HepG2 (cell line): ENCODE data around the gene RABGGTA. TPM values are rescaled to one million over a fixed set of nuclear protein-coding genes. Genes with fewer than 3 reads are reported as not detected.
A peak's percentile ranks its signal among the peaks of the same experiment; 100 is the strongest.

Source experiments
- FOXJ3 ChIP-seq: sonication (generic); formaldehyde crosslinking; IDR thresholded peaks from 2 replicates; pipeline ENCODE4 v1.4.0; 2020; ENCODE audit warnings: missing genetic modification reagents, mild to moderate bottlenecking, borderline replicate concordance
- KLF16 ChIP-seq, 2 experiments: sonication (generic) in 1 of 2; formaldehyde crosslinking in 1 of 2; IDR thresholded peaks; 2 replicates each; pipeline versions ENCODE4 v1.6.1 to v1.8.0; 2016 to 2023; ENCODE audit warnings: missing genetic modification reagents in 2 of 2, missing compliant biosample characterization in 1 of 2
- NR2F6 ChIP-seq, 2 experiments: IDR thresholded peaks; 2 replicates each; pipeline ENCODE4 v1.6.1; 2016; ENCODE audit warnings: antibody characterized with exemption in 1 of 2, mild to moderate bottlenecking in 1 of 2
- SNAPC2 ChIP-seq: sonication (generic); formaldehyde crosslinking; IDR thresholded peaks from 2 replicates; pipeline ENCODE4 v1.8.1; 2022; ENCODE audit warnings: mild to moderate bottlenecking, missing genetic modification reagents
- ZFP82 ChIP-seq: sonication (generic); formaldehyde crosslinking; IDR thresholded peaks from 2 replicates; pipeline ENCODE4 v1.5.1; 2020; ENCODE audit warnings: mild to moderate bottlenecking, missing genetic modification reagents, borderline replicate concordance
- ZFYVE20 ChIP-seq: sonication (generic); formaldehyde crosslinking; IDR thresholded peaks from 2 replicates; pipeline ENCODE4 v1.8.0; 2023; ENCODE audit warnings: low read depth, mild to moderate bottlenecking, moderate library complexity, missing genetic modification reagents, borderline replicate concordance
- ZNF510 ChIP-seq: sonication (generic); formaldehyde crosslinking; IDR thresholded peaks from 2 replicates; pipeline ENCODE4 v1.4.0; 2020; ENCODE audit warnings: low read depth, mild to moderate bottlenecking, missing genetic modification reagents
- ZNF747 ChIP-seq: sonication (generic); formaldehyde crosslinking; IDR thresholded peaks from 2 replicates; pipeline ENCODE4 v1.8.1; 2023; ENCODE audit warnings: missing genetic modification reagents, mild to moderate bottlenecking, borderline replicate concordance
- ZNF780A ChIP-seq: sonication (generic); formaldehyde crosslinking; IDR thresholded peaks from 2 replicates; pipeline ENCODE4 v1.8.0; 2022; ENCODE audit warnings: mild to moderate bottlenecking, missing genetic modification reagents, moderate library complexity
- ZNF792 ChIP-seq: IDR thresholded peaks from 2 replicates; pipeline ENCODE4 v1.6.1; 2016
- polyA plus RNA-seq, 8 experiments: library from polyadenylated mRNA; depleted of rRNA in 3 of 8; stranded (reverse) in 7 of 8; unstranded in 1 of 8; fragments of >200 nt; fragmentation: Illumina TruSeq in 4 of 8; extraction: Trizol in 4 of 8; gene quantifications; 2 replicates each; pipeline versions ENCODE4 v1.2.1 to v1.2.3, GENCODE V29; 2011 to 2016; ENCODE audit warnings: low read depth in 4 of 8, missing spikeins in 1 of 8, mixed read lengths in 1 of 8; ENCODE audit not compliant: insufficient read depth in 1 of 8
- total RNA-seq, 5 experiments: library from RNA; depleted of rRNA; stranded (reverse); fragments of >200 nt; fragmentation: Illumina TruSeq; extraction: Trizol; gene quantifications; 2 replicates each; pipeline ENCODE4 v1.2.3, GENCODE V29; 2016; ENCODE audit warnings: low read depth in 1 of 5
- TF ChIP-seq, protein P1 (sequence below): sonication (generic); formaldehyde crosslinking; IDR thresholded peaks from 2 replicates; pipeline ENCODE4 v1.4.0; 2020; ENCODE audit warnings: mild to moderate bottlenecking, missing genetic modification reagents
- TF ChIP-seq, protein P2 (sequence below): fragments of 450-650 bp; IDR thresholded peaks from 2 replicates; pipeline ENCODE4 v1.6.1; 2017; ENCODE audit warnings: mild to moderate bottlenecking
- TF ChIP-seq, protein P3 (sequence below): sonication (generic); formaldehyde crosslinking; conservative IDR thresholded peaks from 2 replicates; pipeline ENCODE4 v1.8.0; 2022; ENCODE audit warnings: missing genetic modification reagents
- TF ChIP-seq, protein P4 (sequence below): sonication (generic); formaldehyde crosslinking; IDR thresholded peaks from 2 replicates; pipeline ENCODE4 v1.5.0; 2020; ENCODE audit warnings: missing genetic modification reagents

Gene RABGGTA
- total and polyA plus RNA-seq, 2 of the 13 experiments (the other 11 are each of a cell fraction or from before 2014, with no cell fraction given) = 57.9 to 90.8 TPM

DNA sequence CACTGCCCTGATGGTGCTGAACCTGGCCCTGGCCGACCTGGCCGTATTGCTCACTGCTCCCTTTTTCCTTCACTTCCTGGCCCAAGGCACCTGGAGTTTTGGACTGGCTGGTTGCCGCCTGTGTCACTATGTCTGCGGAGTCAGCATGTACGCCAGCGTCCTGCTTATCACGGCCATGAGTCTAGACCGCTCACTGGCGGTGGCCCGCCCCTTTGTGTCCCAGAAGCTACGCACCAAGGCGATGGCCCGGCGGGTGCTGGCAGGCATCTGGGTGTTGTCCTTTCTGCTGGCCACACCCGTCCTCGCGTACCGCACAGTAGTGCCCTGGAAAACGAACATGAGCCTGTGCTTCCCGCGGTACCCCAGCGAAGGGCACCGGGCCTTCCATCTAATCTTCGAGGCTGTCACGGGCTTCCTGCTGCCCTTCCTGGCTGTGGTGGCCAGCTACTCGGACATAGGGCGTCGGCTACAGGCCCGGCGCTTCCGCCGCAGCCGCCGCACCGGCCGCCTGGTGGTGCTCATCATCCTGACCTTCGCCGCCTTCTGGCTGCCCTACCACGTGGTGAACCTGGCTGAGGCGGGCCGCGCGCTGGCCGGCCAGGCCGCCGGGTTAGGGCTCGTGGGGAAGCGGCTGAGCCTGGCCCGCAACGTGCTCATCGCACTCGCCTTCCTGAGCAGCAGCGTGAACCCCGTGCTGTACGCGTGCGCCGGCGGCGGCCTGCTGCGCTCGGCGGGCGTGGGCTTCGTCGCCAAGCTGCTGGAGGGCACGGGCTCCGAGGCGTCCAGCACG is 44.6 kb upstream of the RABGGTA start (continued):
- TF ChIP-seq, protein P1, sequence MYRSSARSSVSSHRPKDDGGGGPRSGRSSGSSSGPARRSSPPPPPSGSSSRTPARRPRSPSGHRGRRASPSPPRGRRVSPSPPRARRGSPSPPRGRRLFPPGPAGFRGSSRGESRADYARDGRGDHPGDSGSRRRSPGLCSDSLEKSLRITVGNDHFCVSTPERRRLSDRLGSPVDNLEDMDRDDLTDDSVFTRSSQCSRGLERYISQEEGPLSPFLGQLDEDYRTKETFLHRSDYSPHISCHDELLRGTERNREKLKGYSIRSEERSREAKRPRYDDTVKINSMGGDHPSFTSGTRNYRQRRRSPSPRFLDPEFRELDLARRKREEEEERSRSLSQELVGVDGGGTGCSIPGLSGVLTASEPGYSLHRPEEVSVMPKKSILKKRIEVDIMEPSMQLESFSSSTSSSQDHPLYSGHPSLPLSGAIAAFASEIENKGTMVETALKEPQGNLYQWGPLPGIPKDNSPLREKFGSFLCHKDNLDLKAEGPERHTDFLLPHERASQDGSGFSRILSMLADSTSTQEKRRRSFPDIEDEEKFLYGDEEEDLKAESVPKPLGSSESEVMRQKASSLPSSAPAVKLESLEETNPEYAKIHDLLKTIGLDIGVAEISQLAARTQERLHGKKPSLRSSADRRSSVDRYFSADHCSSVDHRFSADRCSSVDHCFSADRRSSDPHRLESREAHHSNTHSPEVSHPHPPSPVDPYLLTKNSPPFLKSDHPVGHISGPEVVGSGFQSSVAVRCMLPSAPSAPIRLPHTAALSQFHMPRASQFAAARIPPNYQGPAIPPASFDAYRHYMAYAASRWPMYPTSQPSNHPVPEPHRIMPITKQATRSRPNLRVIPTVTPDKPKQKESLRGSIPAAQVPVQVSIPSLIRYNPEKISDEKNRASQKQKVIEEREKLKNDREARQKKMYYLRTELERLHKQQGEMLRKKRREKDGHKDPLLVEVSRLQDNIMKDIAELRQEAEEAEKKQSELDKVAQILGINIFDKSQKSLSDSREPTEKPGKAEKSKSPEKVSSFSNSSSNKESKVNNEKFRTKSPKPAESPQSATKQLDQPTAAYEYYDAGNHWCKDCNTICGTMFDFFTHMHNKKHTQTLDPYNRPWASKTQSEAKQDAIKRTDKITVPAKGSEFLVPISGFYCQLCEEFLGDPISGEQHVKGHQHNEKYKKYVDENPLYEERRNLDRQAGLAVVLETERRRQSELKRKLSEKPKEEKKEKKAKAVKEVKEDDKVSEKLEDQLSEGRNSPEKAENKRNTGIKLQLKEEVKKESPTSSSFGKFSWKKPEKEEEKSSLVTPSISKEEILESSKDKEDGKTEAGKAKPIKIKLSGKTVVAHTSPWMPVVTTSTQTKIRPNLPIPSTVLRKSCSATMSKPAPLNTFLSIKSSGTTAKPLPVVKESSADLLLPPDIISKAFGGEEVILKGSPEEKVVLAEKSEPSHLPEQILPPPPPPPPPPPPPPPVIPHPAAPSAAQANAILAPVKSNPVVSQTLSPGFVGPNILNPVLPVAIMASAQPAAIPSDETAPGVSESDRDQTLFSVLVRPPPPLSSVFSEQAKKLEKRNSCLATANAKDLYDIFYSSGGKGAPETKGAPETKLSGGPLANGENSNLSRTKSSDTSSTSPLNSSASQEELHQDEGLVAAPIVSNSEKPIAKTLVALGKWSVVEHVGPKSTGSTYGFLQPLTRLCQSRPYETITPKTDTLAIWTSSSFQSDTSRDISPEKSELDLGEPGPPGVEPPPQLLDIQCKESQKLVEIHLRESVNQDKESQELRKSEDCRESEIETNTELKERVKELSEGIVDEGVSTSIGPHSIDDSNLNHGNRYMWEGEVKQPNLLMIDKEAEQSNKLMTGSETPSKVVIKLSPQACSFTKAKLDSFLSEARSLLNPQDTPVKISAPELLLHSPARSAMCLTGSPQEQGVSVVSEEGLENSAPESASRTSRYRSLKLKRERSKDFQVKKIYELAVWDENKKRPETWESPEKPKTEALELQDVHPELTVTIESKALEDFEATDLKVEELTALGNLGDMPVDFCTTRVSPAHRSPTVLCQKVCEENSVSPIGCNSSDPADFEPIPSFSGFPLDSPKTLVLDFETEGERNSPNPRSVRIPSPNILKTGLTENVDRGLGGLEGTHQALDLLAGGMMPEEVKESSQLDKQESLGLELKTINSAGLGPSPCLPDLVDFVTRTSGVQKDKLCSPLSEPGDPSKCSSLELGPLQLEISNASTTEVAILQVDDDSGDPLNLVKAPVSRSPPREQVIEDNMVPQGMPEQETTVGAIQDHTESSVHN = no peak; the same call in 1 of the 2 replicates
- TF ChIP-seq, protein P2, sequence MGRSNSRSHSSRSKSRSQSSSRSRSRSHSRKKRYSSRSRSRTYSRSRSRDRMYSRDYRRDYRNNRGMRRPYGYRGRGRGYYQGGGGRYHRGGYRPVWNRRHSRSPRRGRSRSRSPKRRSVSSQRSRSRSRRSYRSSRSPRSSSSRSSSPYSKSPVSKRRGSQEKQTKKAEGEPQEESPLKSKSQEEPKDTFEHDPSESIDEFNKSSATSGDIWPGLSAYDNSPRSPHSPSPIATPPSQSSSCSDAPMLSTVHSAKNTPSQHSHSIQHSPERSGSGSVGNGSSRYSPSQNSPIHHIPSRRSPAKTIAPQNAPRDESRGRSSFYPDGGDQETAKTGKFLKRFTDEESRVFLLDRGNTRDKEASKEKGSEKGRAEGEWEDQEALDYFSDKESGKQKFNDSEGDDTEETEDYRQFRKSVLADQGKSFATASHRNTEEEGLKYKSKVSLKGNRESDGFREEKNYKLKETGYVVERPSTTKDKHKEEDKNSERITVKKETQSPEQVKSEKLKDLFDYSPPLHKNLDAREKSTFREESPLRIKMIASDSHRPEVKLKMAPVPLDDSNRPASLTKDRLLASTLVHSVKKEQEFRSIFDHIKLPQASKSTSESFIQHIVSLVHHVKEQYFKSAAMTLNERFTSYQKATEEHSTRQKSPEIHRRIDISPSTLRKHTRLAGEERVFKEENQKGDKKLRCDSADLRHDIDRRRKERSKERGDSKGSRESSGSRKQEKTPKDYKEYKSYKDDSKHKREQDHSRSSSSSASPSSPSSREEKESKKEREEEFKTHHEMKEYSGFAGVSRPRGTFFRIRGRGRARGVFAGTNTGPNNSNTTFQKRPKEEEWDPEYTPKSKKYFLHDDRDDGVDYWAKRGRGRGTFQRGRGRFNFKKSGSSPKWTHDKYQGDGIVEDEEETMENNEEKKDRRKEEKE = no peak
- TF ChIP-seq ZNF792 (CRISPR knock-in tag) = peak; percentile 99
- TF ChIP-seq KLF16 (CRISPR knock-in tag; IDR thresholded peaks at IDR 0.05) = peak in 1 of 2 experiments; percentile 95; a peak in 2 of 4 replicates
- no peak for TF ChIP-seq ZFP82 (CRISPR knock-in tag)
- TF ChIP-seq, protein P3, sequence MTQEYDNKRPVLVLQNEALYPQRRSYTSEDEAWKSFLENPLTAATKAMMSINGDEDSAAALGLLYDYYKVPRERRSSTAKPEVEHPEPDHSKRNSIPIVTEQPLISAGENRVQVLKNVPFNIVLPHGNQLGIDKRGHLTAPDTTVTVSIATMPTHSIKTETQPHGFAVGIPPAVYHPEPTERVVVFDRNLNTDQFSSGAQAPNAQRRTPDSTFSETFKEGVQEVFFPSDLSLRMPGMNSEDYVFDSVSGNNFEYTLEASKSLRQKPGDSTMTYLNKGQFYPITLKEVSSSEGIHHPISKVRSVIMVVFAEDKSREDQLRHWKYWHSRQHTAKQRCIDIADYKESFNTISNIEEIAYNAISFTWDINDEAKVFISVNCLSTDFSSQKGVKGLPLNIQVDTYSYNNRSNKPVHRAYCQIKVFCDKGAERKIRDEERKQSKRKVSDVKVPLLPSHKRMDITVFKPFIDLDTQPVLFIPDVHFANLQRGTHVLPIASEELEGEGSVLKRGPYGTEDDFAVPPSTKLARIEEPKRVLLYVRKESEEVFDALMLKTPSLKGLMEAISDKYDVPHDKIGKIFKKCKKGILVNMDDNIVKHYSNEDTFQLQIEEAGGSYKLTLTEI (CRISPR knock-in tag) = no peak
- TF ChIP-seq ZFYVE20 (CRISPR knock-in tag) = peak; percentile 92
- TF ChIP-seq FOXJ3 = peak; percentile 75; the same call in 1 of the 2 replicates
- TF ChIP-seq, protein P4, sequence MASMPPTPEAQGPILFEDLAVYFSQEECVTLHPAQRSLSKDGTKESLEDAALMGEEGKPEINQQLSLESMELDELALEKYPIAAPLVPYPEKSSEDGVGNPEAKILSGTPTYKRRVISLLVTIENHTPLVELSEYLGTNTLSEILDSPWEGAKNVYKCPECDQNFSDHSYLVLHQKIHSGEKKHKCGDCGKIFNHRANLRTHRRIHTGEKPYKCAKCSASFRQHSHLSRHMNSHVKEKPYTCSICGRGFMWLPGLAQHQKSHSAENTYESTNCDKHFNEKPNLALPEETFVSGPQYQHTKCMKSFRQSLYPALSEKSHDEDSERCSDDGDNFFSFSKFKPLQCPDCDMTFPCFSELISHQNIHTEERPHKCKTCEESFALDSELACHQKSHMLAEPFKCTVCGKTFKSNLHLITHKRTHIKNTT (CRISPR knock-in tag) = peak; percentile 81; the same call in 1 of the 2 replicates
- TF ChIP-seq ZNF747 (CRISPR knock-in tag) = peak; percentile 89; the same call in 1 of the 2 replicates
- peak; percentile 96 for TF ChIP-seq SNAPC2 (CRISPR knock-in tag)
- TF ChIP-seq NR2F6 (IDR thresholded peaks at IDR 0.05) = no peak
- peak; percentile 90 for TF ChIP-seq NR2F6 (CRISPR knock-in tag; IDR thresholded peaks at IDR 0.05)
- TF ChIP-seq ZNF510 = peak; percentile 97
- TF ChIP-seq ZNF780A (CRISPR knock-in tag) = no peak
